H1 (cell line): ENCODE data around the gene PAOX. TPM values are rescaled to one million over a fixed set of nuclear protein-coding genes. Genes with fewer than 3 reads are reported as not detected.

Source experiments
- CTCF ChIA-PET: fragments of 300-600 bp; sonication (Branson Sonifier 250); formaldehyde crosslinking; loops from one replicate; lab custom pipeline; 2021; ENCODE audit not compliant: partially characterized antibody; lab: Charles Lee
- POLR2A ChIA-PET: fragments of 300-600 bp; sonication (Branson Sonifier 250); formaldehyde crosslinking; loops from one replicate; lab custom pipeline; 2021; ENCODE audit warnings: inconsistent platforms; ENCODE audit not compliant: partially characterized antibody; lab: Charles Lee
- DNase-seq, 2 experiments: peaks; one replicate each; pipeline versions ENCODE4 v3.0.0 to v3.0.0-alpha.2; 2010 to 2022; ENCODE audit warnings: low spot score in 2 of 2, low read depth in 1 of 2, mixed read lengths in 1 of 2
- FAIRE-seq: peaks from 2 replicates; lab custom pipeline; 2011; peaks lifted over from hg19 to GRCh38; lab: Jason Lieb, UNC
- H2AFZ ChIP-seq: 2 replicates; pipeline ENCODE4 v1.8.1; 2012; ENCODE audit warnings: low read length, inconsistent platforms
- H2AK5ac ChIP-seq: 2 replicates; pipeline ENCODE4 v1.6.1; 2013; ENCODE audit warnings: low read depth, low read length
- H2BK120ac ChIP-seq: replicated peaks from 2 replicates; pipeline ENCODE3; 2013; ENCODE audit warnings: low read depth, low read length, inconsistent platforms
- H2BK12ac ChIP-seq: 2 replicates; pipeline ENCODE4 v1.6.1; 2013; ENCODE audit warnings: low read depth, low read length
- H2BK15ac ChIP-seq: 2 replicates; pipeline ENCODE4 v1.6.1; 2013; ENCODE audit warnings: low read length
- H2BK20ac ChIP-seq: 2 replicates; pipeline ENCODE4 v1.6.1; 2013; ENCODE audit warnings: low read length
- H2BK5ac ChIP-seq: 2 replicates; pipeline ENCODE4 v1.6.1; 2013; ENCODE audit warnings: low read depth, low read length
- H3K14ac ChIP-seq: 2 replicates; pipeline ENCODE4 v1.6.1; 2013; ENCODE audit warnings: inconsistent platforms; ENCODE audit not compliant: insufficient read length
- H3K18ac ChIP-seq: 2 replicates; pipeline ENCODE4 v1.6.1; 2013; ENCODE audit warnings: low read length; ENCODE audit errors: extremely low read depth
- H3K23ac ChIP-seq: 2 replicates; pipeline ENCODE4 v1.6.1; 2013; ENCODE audit warnings: inconsistent platforms; ENCODE audit not compliant: insufficient read length
- H3K23me2 ChIP-seq: 2 replicates; pipeline ENCODE4 v1.6.1; 2013; ENCODE audit warnings: low read depth, low read length
- H3K27ac ChIP-seq: 2 replicates; pipeline ENCODE4 v1.6.1; 2011; ENCODE audit warnings: low read depth, low read length, inconsistent platforms
- H3K27me3 ChIP-seq, 4 experiments: replicated peaks in 1 of 4; 1 replicate in 1 of 4; 2 replicates in 3 of 4; pipeline versions ENCODE4 v1.6.1 to v1.8.1; 2011 to 2013; ENCODE audit warnings: low read length in 3 of 4, mild to moderate bottlenecking in 3 of 4, inconsistent platforms in 2 of 4, mixed read lengths in 2 of 4, moderate library complexity in 1 of 4; ENCODE audit not compliant: control insufficient read depth in 3 of 4, insufficient read depth in 3 of 4; ENCODE audit errors: extremely low read depth in 1 of 4
- H3K36me3 ChIP-seq, 4 experiments: 2 replicates each; pipeline versions ENCODE4 v1.6.1 to v1.8.1; 2011 to 2013; ENCODE audit warnings: mild to moderate bottlenecking in 4 of 4, low read length in 3 of 4, moderate library complexity in 2 of 4, control low read depth in 1 of 4, inconsistent platforms in 1 of 4; ENCODE audit not compliant: insufficient read depth in 4 of 4, control insufficient read depth in 2 of 4
- H3K4ac ChIP-seq: replicated peaks from 2 replicates; pipeline ENCODE3; 2013; ENCODE audit warnings: low read length, low read depth, mixed read lengths, inconsistent platforms; ENCODE audit not compliant: insufficient read length
- H3K4me1 ChIP-seq, 4 experiments: replicated peaks in 1 of 4; 1 replicate in 1 of 4; 2 replicates in 3 of 4; pipeline versions ENCODE4 v1.6.1 to v1.8.1; 2011 to 2013; ENCODE audit warnings: low read length in 3 of 4, inconsistent platforms in 2 of 4, mixed read lengths in 1 of 4; ENCODE audit not compliant: insufficient read depth in 4 of 4, control insufficient read depth in 3 of 4
- H3K4me2 ChIP-seq, 2 experiments: 2 replicates each; pipeline versions ENCODE4 v1.6.1 to v1.8.1; 2011 to 2013; ENCODE audit warnings: low read depth in 2 of 2, low read length in 2 of 2, control low read depth in 1 of 2, inconsistent platforms in 1 of 2, mild to moderate bottlenecking in 1 of 2; ENCODE audit not compliant: insufficient read depth in 1 of 2
- H3K4me3 ChIP-seq, 4 experiments: fragments of 200-600, 300-600 bp in 1 of 4; sonication (generic), shearing (Covaris generic), sonication (Bioruptor Twin) in 1 of 4; 2 replicates each; pipeline versions ENCODE4 v1.5.1 to v1.8.1; 2011 to 2016; ENCODE audit warnings: low read length in 4 of 4, low read depth in 3 of 4, control low read depth in 2 of 4, inconsistent platforms in 2 of 4, mild to moderate bottlenecking in 2 of 4, mixed read lengths in 1 of 4, moderate library complexity in 1 of 4; ENCODE audit not compliant: insufficient read depth in 2 of 4; ENCODE audit errors: extremely low read depth in 1 of 4
- H3K56ac ChIP-seq: replicated peaks from 2 replicates; pipeline ENCODE3; 2013; ENCODE audit warnings: low read depth, mild to moderate bottlenecking, mixed read lengths, low read length, inconsistent platforms; ENCODE audit not compliant: insufficient read length
- H3K79me1 ChIP-seq: 2 replicates; pipeline ENCODE4 v1.6.1; 2013; ENCODE audit warnings: low read depth, low read length, control low read depth
- H3K79me2 ChIP-seq, 2 experiments: 2 replicates each; pipeline versions ENCODE4 v1.6.1 to v1.8.1; 2012 to 2013; ENCODE audit warnings: low read length in 2 of 2, mild to moderate bottlenecking in 2 of 2, inconsistent platforms in 1 of 2; ENCODE audit not compliant: insufficient read depth in 2 of 2, control insufficient read depth in 1 of 2
- H3K9ac ChIP-seq, 4 experiments: replicated peaks in 1 of 4; 1 replicate in 1 of 4; 2 replicates in 3 of 4; pipeline versions ENCODE4 v1.6.1 to v1.8.1; 2011 to 2013; ENCODE audit warnings: low read depth in 3 of 4, low read length in 3 of 4, control low read depth in 2 of 4, mild to moderate bottlenecking in 2 of 4, moderate library complexity in 2 of 4, inconsistent platforms in 1 of 4; ENCODE audit errors: extremely low read depth in 1 of 4
- H3K9me3 ChIP-seq, 2 experiments: 2 replicates each; pipeline versions ENCODE4 v1.6.1 to v1.8.1; 2012 to 2013; ENCODE audit warnings: mild to moderate bottlenecking in 2 of 2, moderate library complexity in 2 of 2, control low read depth in 1 of 2, inconsistent platforms in 1 of 2, low read depth in 1 of 2, low read length in 1 of 2, mixed read lengths in 1 of 2; ENCODE audit not compliant: insufficient read depth in 2 of 2
- H4K20me1 ChIP-seq, 2 experiments: replicated peaks in 1 of 2; 2 replicates each; pipeline versions ENCODE3 to v1.8.1; 2011 to 2013; ENCODE audit warnings: inconsistent platforms in 2 of 2, low read length in 2 of 2, mild to moderate bottlenecking in 1 of 2; ENCODE audit not compliant: insufficient read depth in 2 of 2, control insufficient read depth in 1 of 2
- H4K5ac ChIP-seq: 2 replicates; pipeline ENCODE4 v1.6.1; 2013; ENCODE audit warnings: low read length, low read depth, mixed read lengths, inconsistent platforms; ENCODE audit not compliant: insufficient read length
- H4K8ac ChIP-seq: 2 replicates; pipeline ENCODE4 v1.8.0; 2013; ENCODE audit warnings: mild to moderate bottlenecking, moderate library complexity, low read length, inconsistent platforms; ENCODE audit not compliant: insufficient read depth; ENCODE audit errors: extremely low read depth
- H4K91ac ChIP-seq: replicated peaks from 2 replicates; pipeline ENCODE3; 2013; ENCODE audit warnings: low read length, mixed read lengths, inconsistent platforms; ENCODE audit not compliant: insufficient read length
- BCL11A ChIP-seq, 2 experiments: IDR thresholded peaks; one replicate each; pipeline ENCODE4 v1.6.1; 2011; ENCODE audit warnings: low read depth in 2 of 2, low read length in 2 of 2, mild to moderate bottlenecking in 2 of 2
- KDM1A ChIP-seq: fragments of 200-600, 300-600 bp; sonication (generic); IDR thresholded peaks from 2 replicates; pipeline ENCODE4 v1.7.1; 2016; ENCODE audit warnings: mild to moderate bottlenecking, low read length, borderline replicate concordance
- POLR2A ChIP-seq, 2 experiments: IDR thresholded peaks; 1 replicate in 1 of 2; 2 replicates in 1 of 2; pipeline ENCODE4 v1.6.1; 2011; ENCODE audit warnings: low read depth in 2 of 2, low read length in 2 of 2, mild to moderate bottlenecking in 2 of 2; ENCODE audit errors: control extremely low read depth in 1 of 2
- POU5F1 ChIP-seq: IDR thresholded peaks from 2 replicates; pipeline ENCODE4 v1.6.1; 2011; ENCODE audit warnings: low read depth, mild to moderate bottlenecking, low read length, moderate library complexity
- RXRA ChIP-seq: IDR thresholded peaks from 2 replicates; pipeline ENCODE4 v1.6.1; 2011; ENCODE audit warnings: low read depth, mild to moderate bottlenecking, low read length, moderate library complexity; ENCODE audit not compliant: insufficient read depth
- TAF7 ChIP-seq: optimal IDR thresholded peaks from 2 replicates; pipeline ENCODE3; 2011; ENCODE audit warnings: low read depth, mild to moderate bottlenecking, inconsistent platforms, low read length, moderate library complexity, borderline replicate concordance
- TBP ChIP-seq: IDR thresholded peaks from 2 replicates; pipeline ENCODE4 v1.6.1; 2011; ENCODE audit warnings: low read depth, low read length, improper control_type of control experiment
- TCF12 ChIP-seq: IDR thresholded peaks from 2 replicates; pipeline ENCODE4 v1.6.1; 2011; ENCODE audit warnings: low read depth, mild to moderate bottlenecking, low read length
- TEAD4 ChIP-seq: IDR thresholded peaks from 2 replicates; pipeline ENCODE4 v1.6.1; 2012; ENCODE audit warnings: low read depth, low read length, inconsistent platforms, mixed read lengths
- WGBS, 2 experiments: shearing (Covaris generic) in 1 of 2; methylation state at CpG; one replicate each; pipeline versions ENCODE4 v1.1.6 to v1.1.7; 2013 to 2015; ENCODE audit warnings: low lambda C conversion rate in 2 of 2, mixed read lengths in 2 of 2, inconsistent platforms in 1 of 2, low coverage in 1 of 2, missing lambda C conversion rate in 1 of 2; ENCODE audit not compliant: insufficient replicate concordance in 2 of 2, insufficient coverage in 1 of 2, insufficient read length in 1 of 2; ENCODE audit errors: extremely low coverage in 1 of 2, missing lambda C conversion rate in 1 of 2; 5-methylcytosine and 5-hydroxymethylcytosine counted together
- polyA plus RNA-seq, 7 experiments: library from polyadenylated mRNA; depleted of rRNA in 3 of 7; stranded (reverse) in 5 of 7; unstranded in 2 of 7; fragments of >200 nt in 5 of 7; fragments of 200-250 nt in 2 of 7; gene quantifications; 1 replicate in 5 of 7; 2 replicates in 1 of 7; 4 replicates in 1 of 7; pipeline versions ENCODE4 v1.2.1 to v1.2.3, GENCODE V29; 2011 to 2013; ENCODE audit warnings: missing spikeins in 2 of 7, mixed read lengths in 2 of 7
- total RNA-seq: library from RNA; stranded (reverse); fragmentation: NEBNext Ultra II Directional; extraction: Animal tissue kit (Norgen Biotek cat#: 25700); gene quantifications from 2 replicates; pipeline ENCODE4 v1.2.1, GENCODE V29; 2021
- TF ChIP-seq, protein P1 (sequence below): IDR thresholded peaks from 2 replicates; pipeline ENCODE4 v1.6.1; 2012; ENCODE audit warnings: low read length, inconsistent platforms

The PAOX gene
- total and polyA plus RNA-seq, 2 of the 8 experiments (the other 6 are each of a cell fraction or from before 2014, with no cell fraction given) = 3.7 to 4.3 TPM

DNA sequence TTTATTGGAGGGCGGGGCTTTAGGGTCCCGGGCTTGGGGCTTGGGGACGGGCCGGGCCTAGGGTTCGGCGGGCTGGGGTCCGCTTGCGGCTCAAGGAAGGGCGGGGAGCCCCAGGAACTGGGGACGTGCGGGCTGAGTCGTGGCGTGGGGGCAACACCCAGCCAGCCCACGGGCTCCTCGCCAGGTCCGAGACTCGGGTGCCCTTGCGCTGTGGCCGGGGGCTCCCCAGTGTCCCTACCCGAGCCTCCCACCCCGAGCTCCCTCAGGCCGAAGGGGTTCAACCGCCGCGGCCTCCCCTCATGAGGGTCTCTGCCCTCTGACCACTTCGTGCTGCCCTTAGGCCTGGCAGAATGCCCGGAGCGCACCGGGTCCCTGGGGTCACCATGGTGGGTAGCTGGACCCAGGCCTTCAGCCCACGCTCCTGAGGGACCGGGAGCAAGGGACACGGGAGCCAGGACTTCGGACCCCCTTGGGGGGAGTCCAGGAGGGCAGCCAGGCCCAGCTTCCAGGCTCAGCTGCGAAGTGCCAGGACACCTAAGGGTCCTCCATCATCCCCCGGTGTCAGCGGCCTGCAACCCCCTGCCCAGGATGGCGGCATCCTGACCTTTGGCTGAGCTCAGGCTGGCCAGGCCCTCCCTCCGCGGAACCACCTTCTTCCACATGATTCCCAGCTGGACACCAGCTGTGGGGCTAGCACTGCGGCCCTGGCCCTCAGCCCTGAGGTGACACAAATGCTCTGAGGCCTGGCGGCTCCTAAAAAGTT lies 20.7 kb upstream of the PAOX start:
- no peaks in the 10 kb centered on the region; the same call in 1 of the 2 replicates for H3K79me1 ChIP-seq
- H3K79me2 ChIP-seq = no peaks in the 10 kb centered on the region
- H3K4me3 ChIP-seq = no peak overlapping the region; a peak in 1 of 8 replicates
- no peak overlapping the region for H2AK5ac ChIP-seq
- no peak overlapping the region for H3K9ac ChIP-seq
- no peak overlapping the region for H2BK15ac ChIP-seq
- peak overlapping the region; percentile 19; the same call in 1 of the 2 replicates for H2AFZ ChIP-seq
- no peaks in the 10 kb centered on the region for H3K9me3 ChIP-seq
- H3K23ac ChIP-seq = no peak overlapping the region
- WGBS, 2 experiments = 93% methylated on average over 19 of the region's 41 CpGs; no CpG with 5 or more reads in 1 of the 2 experiments
- no peak overlapping the region for H3K4ac ChIP-seq
- no peak overlapping the region for H3K18ac ChIP-seq
- H2BK120ac ChIP-seq = no peak overlapping the region
- no peak overlapping the region; a peak in 1 of 4 replicates for H3K4me2 ChIP-seq
- H3K56ac ChIP-seq = no peak overlapping the region
- no peak overlapping the region for H4K5ac ChIP-seq
- FAIRE-seq (no peak), DNase-seq (peak in 1 of 2 experiments; percentile 55)
- H3K36me3 ChIP-seq = peaks cover 4 to 13% (median 10%) of the 10 kb centered on the region in 4 experiments; a peak in 7 of 8 replicates
- ChIA-PET POLR2A (interaction anchor here (0.9 to 5.0 kb wide), 14 partner anchors 10 to 51 kb away, joined by 3 to 38 read pairs (median 6); partner anchors contain the start of genes CALY, ECHS1 and PRAP1), CTCF (interaction anchor here (1.2 to 2.1 kb wide), 3 partner anchors 11 to 51 kb away, joined by 3 to 9 read pairs (median 9); no protein-coding TSS in a partner anchor)
- no peak overlapping the region for H2BK5ac ChIP-seq
- H4K91ac ChIP-seq = no peak overlapping the region
- peaks cover 7 to 16% of the 10 kb centered on the region in 2 experiments for H4K20me1 ChIP-seq
- peaks cover 0 to 19% (median 7%) of the 10 kb centered on the region in 4 experiments; a peak in 5 of 7 replicates for H3K27me3 ChIP-seq
- H2BK12ac ChIP-seq = 0 out of 2 replicates have a peak overlapping the region, but pooled peaks have one; percentile 27
- peaks cover 6% of the 10 kb centered on the region; the same call in 1 of the 2 replicates for H3K23me2 ChIP-seq
- peak overlapping the region; percentile 28; the same call in 1 of the 2 replicates for H4K8ac ChIP-seq
- no peak overlapping the region for H2BK20ac ChIP-seq
- H3K27ac ChIP-seq = no peak overlapping the region
- H3K4me1 ChIP-seq = peaks cover 0 to 6% (median 3%) of the 10 kb centered on the region in 4 experiments; a peak in 3 of 7 replicates
- no peak overlapping the region for H3K14ac ChIP-seq
- TF ChIP-seq POLR2A (IDR thresholded peaks at IDR 0.05; ENCODE audit: control extremely low read depth in 1 of 2, low read depth in 2 of 2, low read length in 2 of 2) = no peak
- TF ChIP-seq RXRA = no peak
- no peak for TF ChIP-seq KDM1A
- TF ChIP-seq TEAD4 = no peak
- TF ChIP-seq TCF12 = no peak
- no peak for TF ChIP-seq BCL11A (IDR thresholded peaks at IDR 0.05; ENCODE audit: low read depth in 2 of 2, low read length in 2 of 2)
- TF ChIP-seq, protein P1, sequence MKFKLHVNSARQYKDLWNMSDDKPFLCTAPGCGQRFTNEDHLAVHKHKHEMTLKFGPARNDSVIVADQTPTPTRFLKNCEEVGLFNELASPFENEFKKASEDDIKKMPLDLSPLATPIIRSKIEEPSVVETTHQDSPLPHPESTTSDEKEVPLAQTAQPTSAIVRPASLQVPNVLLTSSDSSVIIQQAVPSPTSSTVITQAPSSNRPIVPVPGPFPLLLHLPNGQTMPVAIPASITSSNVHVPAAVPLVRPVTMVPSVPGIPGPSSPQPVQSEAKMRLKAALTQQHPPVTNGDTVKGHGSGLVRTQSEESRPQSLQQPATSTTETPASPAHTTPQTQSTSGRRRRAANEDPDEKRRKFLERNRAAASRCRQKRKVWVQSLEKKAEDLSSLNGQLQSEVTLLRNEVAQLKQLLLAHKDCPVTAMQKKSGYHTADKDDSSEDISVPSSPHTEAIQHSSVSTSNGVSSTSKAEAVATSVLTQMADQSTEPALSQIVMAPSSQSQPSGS = no peak
- TF ChIP-seq POU5F1 = no peak
- no peak for TF ChIP-seq TAF7
- TF ChIP-seq TBP = no peak
